GDM1 (cell line): ENCODE data around the gene CITED4.
A peak's percentile ranks its signal among the peaks of the same experiment; 100 is the strongest.
"Not testable (repeated sequence)": the region's sequence is repeated elsewhere in the genome, so short reads cannot be mapped to it uniquely, and the experiment has no call there.

Experiments
- DNase-seq: peaks from one replicate; lab custom pipeline; 2025; lab: John Stamatoyannopoulos, UW

The CITED4 gene, protein sequence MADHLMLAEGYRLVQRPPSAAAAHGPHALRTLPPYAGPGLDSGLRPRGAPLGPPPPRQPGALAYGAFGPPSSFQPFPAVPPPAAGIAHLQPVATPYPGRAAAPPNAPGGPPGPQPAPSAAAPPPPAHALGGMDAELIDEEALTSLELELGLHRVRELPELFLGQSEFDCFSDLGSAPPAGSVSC

DNA sequence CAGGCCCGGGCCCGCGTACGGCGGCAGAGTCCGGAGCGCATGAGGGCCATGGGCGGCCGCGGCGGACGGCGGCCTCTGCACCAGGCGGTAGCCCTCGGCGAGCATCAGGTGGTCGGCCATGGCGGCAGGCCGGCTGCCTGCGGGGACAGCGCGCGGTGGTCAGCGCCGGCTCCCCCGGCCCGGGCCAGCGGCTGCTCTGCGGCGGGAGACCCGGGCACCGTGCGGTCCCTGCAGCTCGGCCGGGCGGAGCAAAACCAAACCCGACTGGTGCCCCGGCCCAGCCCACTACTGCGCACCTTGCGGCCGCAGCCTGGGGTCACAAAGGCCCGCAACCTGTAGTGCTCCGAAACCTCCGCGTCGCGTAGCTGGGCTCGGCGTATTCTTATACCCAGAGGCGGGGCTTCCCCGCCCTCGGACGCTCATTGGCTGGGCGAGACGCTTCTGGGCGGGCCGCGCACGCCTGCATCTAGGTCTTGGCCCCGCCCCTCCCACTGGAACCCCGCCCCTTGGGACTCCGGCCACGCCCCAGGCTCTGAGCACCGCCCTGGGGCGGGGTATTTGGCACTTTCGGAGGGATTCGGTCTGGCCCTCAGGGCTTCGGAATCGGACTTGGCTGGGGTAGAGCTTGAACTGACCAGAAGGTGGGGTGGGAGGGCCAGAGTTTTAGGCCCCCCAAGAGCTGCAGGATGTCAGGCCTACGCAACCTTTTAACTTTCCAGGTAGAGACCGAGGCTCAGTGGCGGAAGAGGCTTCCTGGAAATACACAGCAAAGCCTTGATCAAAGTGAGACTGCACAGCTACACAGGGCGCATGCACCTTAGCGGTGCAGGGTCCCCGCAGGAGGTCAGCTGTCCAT, at the start of gene CITED4:
Gene CITED4 (minus strand): TSS at position 356 of the 856 bp plus-strand sequence. CDS start 236 bp downstream, at position 120.
- DNase-seq = peak; percentile 86

DNA sequence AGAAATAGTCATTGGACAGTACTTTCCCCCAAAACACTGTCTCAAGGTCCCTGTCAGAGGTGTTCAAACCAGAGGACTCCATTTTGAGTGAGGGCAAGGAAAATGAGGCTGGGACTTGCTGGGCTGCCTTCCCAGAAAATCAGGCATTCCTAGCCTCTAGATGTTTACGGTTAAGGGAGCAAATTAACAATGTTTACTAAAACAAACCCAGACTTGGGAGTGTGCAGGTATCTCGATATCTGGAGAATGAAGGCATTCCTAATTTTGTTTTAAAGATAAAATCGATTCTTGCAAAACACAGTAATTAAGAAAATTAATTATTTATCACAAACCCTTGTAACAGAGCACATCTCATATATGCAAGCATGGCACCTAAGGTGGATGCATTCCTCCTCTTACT, 48.9 kb upstream of the CITED4 start:
- DNase-seq = no peak

DNA sequence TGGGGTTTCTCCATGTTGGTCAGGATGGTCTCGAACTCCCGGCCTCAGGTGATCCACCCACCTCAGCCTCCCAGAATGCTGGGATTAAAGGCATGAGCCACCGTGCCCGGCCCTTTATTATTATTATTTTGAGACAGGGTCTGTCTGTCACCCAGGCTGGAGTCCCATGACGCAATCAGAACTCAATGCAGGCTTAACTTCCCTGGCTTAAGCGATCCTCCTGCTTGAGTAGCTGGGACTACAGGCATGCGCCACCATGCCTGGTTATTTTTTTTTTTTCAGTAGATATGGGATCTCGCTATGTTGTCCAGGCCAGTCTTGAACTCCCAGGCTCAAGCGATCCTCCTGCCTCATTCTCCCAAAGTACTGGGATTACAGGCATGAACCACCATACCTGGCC, 47.1 kb upstream of the CITED4 start:
- no peak for DNase-seq

DNA sequence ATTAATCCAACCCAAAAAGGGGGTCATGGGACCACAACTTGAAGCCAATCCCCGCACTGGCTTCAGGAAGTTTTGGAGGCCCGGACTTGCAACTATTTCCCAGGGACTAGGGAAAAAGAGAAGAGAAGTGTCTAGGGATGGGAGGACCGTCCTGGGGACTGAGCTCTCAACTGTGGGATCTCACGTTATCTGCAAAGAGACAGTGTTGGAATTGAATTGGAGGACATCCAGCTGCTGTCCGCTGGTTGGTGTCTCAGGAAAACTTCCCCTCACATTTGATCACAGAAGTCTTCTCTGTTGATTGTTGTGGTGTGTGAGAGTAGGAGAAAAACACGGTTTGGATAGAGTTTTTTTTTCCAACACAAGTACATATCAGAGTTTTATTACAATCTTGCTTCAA, 46.2 kb upstream of the CITED4 start:
- DNase-seq = no peak

DNA sequence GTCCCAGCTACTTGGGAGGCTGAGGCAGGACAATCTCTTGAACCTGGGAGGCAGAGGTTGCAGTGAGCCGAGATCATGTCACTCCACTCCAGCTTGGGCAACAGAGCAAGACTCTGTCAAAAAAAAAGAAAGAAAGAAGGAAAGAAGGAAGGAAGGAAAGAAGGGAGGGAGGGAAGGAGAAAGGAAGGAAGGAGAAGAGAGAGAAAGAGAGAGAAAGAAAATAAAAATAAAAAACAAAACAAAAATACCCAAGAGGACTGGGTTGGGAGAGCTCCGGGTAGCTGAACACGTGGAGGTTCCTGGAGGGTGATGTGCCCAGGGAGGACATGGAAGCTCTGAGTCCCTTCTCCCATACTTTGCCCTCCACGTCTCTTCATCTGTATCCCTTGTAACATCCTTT, 45.7 kb upstream of the CITED4 start:
- DNase-seq = no peak

DNA sequence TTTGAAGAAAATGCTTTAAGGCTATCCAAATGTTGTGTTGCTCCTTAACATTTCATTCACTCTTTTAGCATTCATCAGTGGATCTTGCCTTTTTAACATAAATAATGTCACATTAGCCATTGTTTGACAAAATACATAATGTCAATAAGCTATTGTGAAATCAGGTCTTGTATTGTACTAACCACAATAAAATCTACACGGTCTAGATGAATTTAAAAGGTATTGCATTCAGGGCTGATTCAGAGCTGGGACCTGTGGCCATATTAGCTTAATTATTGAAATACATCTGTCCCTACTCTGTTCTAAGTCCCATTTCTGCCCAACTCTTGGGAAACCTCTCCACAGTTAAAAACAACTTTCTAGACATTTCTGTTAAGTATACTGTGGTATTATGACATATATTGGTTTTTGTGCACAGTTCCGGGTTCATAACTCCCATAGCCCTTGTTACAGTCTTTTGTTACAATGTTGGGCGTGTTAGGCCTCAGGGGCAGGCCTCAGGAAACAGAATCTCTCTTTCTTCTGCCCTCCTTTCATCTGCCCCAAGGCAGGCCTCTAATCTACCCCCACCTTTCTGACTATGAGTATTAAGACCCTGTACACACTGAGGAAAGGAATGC, 44.7 kb upstream of the CITED4 start:
- DNase-seq = no peak

DNA sequence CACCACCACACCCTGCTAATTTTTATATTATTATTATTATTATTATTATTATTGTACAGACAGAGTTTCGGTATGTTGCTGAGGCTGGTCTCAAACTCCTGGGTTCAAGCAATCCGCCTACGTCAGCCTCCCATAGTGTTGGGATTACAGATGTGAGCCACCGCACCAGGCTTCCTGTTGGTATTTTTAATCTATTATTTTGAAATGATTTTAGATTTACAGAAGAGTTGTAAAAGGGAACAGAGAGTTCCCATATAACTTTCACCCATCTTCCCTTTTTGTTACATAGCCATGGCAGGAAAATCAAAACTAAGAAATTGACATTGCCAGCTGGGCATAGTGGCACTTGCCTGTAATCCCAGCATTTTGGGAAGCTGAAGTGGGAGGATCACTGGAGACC, 42.9 kb upstream of the CITED4 start:
- no peak for DNase-seq

DNA sequence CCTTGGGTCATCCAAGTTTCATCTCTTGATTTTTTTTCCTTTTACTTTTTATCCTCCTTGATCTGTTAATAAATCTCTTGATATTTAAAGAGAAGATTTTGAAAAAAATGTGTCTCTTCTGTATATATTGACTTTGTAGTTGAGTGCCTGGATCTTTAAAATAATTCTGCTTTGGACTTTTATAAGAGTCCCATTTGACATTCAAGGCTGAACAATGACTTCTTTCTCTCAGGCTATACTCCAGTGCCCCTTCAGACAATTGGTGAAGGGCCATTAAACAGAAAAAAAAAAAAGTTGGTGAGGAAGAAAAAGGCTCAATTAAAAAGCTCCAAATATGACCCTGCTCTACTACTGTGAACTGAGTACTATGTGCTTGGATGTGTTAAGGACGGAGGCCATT, 40.9 kb upstream of the CITED4 start:
- DNase-seq = no peak

DNA sequence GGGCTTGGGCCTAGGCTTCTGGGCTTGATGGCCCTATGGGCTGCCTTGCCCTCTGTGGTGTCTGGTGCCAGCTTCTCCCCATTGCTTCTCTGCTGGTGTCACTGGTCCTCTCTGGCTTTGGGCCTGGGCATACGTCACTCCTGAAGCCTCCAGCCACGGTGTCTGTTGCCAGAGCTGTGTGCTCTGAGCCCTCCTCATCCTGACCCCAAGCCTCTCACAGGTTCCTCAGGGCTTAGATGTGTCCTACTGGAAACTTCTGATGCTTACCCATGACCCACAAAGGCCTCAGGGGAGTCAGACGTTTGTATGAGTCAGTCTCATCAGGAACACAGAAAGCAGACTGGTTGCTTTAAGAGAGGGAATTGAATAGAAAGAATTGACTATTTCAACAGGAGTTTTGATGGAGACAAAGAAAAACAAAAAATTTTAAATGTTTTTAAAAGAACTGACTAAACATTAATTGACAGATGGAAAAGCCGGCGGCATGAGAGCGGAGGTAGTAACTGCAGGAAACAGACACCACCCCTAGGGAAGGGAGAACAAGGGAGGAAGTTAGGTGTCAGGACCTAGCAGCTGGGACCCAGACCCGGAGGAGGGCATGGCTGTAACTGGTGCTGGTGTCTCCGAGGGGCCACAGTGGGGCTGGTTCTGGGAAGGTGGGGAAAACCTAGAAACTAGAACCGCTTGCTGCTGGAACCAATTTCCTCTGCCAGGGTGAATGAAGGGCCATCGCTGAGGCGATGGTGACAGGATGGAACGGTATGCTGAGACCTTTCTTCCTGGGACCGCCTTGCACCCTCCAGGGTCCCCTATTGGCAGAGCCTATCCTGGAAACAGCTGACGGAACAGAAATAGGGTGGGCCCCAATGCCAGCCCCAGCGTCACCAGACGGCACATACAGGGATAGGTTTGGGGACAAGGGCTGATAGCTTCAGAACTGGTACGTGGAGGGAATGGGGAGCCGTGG, 40.0 kb upstream of the CITED4 start:
- no peak for DNase-seq

DNA sequence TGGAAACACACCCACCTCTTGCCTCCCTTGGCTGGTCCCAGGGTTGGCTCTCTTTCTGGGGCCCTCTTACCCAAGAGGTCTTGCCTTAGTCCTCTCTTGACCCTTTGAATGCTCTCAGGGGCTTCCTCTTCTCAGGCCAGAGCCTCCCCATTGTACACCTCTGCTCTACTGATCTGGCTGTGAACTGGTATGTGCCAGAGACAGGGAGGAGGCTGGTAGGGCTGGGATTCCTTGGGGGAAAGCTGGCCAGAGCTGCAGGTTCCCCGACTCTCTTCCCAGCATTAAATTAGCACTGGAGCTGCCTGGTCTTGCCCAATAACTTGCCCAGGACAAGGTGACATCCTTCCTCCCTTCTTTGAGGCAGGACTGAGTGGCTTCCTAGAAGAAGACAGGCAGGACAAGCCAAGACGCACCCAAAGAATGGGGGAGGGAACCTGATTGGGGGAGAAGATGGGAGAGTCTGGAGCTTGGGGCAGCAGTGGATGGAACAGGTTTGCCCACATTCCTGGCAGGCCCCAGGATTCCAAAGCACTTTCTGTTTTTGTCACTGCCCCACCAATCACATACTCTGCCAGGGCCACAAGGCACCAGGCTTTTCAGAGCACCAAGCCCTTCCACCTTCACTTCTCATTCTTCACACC, 37.2 kb upstream of the CITED4 start:
- DNase-seq = no peak

DNA sequence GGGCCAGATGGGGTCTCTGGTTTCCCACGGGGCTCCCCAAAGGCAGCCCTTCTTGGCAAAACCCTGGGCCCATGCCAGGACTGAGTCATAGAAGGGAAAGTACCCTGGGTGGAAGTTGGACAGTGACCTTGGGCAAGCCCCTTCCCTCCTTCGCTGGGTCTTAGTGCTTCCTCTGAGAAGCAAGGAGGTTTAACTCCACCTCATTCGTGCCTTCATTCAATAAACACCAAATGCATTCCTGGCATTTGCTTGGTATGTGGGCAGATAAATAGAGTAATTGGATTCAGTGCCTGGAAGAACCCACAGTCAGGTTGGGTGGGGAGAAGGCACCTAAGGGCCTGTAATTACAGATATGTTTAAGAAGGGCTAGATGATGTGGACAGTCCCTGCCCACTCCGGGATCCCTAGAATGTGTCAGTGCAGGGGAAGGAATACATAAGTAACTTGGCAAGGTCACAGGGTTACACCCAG, 36.3 kb upstream of the CITED4 start:
- DNase-seq = no peak

DNA sequence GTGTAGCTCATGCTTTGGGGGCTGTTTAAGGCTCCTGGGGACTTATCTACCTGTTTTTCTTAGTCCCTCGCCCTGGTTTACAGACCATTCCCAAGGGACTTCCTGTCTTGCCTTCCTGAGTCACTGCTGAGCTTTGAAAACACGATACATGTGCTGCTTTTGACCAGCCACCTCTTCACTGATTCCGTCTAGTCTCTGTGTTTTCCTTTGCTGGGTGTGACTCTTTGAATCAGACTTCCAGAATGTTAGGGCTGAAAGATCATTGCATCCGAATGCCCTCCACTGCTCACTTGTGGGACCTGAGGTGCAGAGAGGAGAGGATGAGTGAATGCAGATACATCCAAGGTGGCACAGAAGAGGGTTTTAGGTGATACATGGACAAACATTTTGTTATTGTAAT, 35.4 kb upstream of the CITED4 start:
- no peak for DNase-seq

DNA sequence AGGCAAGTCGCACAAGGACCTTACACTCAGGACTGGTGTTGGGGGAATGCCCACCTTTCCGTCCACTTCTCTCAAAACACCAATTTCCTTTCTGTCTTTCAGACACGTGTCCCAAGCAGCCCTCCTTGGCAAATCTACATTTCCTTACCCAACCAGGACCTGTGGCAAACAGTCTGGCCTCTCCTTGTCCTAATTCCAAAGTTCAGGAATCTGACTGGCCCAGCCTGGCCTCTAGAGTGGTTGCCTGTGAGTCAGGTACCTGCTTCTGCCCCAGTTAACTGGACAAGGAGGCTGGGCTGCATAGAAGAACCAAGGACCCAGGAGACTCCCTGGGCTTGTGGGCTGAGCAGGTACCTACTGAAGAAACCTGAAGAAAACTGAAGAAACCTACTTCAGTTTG, 34.3 kb upstream of the CITED4 start:
- DNase-seq = no peak

DNA sequence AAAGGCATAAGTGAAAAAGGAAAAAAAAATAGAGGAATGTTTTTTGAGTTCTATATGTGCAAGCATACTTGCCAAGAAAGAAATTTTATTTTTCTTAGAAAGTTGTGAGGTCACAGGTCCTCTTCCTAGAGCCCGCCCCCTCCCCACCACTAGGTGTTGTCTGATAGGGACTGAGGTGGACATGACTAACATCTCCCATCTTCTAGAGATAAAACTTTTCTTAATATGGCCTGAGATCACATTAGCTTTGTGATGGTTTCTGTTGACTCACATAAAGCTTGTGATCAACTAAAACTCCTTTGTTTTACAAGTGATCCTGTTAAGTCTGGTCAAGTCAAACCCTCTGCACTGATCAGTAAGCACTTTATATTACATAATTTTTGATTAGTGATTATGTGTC, 33.4 kb upstream of the CITED4 start:
- DNase-seq = no peak

DNA sequence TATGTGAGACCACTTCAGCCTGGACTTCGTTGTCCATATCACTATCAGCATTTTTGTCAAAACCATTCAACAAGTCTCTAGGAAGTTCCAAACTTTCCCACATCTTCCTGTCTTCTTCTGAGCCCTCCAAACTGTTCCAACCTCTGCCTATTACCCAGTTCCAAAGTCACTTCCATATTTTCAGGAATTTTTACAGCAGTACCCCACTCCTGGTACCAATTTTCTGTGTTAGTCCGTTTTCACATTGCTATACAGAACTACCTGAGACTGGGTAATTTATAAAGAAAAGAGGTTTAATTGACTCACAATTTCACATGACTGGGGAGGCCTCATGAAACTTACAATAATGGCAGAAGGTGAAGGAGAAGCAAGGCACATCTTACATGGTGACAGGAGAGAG, 32.7 kb upstream of the CITED4 start:
- DNase-seq = not testable (repeated sequence)

DNA sequence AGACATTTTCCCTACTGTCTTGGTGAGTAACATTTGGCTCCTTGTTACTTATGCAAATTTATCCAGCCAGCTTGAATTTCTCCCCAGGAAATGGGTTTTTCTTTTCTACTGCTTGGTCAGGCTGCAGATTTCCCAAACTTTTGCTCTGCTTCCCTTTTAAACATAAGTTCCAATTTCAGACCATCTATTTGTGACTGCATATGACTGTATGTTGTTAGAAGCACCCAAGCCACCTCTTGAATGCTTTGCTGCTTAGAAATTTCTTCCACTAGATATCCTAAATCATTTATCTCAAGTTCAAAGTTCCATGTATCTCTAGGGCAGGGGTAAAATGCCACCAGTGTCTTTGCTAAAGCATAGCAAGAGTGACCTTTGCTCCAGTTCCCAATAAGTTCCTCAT, 32.3 kb upstream of the CITED4 start:
- no peak for DNase-seq

DNA sequence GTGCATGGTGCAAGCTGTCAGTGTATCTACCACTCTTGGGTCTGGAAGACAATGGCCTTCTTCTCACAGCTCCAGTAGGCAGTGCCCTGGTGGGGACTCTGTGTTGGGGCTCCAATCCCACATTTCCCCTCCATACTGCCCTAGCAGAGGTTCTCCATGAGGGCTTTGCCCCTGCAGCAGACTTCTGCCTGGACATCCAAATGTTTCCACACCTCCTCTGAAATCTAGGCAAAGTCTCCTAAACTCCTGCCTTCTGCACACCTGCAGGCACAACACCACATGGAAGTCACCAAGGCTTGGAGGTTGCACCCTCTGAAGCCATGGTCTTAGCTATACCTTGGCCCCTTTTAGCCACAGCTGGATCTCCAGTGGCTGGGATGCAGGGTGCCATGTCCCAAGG, 31.8 kb upstream of the CITED4 start:
- no peak for DNase-seq

DNA sequence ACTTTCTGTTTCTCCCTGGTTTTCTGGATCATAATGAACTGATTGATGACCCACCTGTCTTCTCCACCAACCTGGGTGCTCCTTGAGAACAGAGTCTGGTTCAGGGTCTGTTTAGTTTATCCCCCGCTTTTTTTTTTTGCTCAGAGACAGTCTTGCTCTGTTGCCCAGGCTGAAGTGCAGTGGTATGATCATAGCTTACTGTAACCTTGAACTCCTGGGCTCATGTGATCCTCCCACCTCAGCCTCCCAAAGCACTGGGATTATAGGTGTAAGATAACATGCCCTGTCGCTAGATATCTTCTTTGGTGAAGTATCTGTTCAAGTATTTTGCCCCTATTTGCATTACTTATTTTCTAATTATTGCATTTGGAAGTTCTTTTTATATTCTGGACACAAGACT, 30.2 kb upstream of the CITED4 start:
- DNase-seq = no peak

DNA sequence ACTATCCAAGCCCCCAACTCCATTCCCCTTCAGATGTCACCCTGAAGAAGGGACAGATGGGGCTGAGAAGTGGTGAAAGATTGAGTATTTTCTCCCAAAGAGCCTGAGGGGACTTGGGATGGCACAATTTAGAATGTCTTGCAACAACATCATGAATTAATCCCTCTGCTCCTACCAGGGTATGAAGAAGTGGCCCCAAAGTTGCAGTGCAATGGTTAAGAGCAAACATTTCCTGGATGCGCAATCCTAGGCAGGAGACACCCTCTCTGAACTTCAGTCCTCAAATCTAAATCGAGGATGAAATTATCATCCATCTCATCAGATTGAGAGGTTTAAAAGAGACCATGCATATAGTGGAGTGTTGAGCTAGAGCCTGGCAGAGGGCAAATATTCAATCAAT, 28.6 kb upstream of the CITED4 start:
- DNase-seq = no peak

DNA sequence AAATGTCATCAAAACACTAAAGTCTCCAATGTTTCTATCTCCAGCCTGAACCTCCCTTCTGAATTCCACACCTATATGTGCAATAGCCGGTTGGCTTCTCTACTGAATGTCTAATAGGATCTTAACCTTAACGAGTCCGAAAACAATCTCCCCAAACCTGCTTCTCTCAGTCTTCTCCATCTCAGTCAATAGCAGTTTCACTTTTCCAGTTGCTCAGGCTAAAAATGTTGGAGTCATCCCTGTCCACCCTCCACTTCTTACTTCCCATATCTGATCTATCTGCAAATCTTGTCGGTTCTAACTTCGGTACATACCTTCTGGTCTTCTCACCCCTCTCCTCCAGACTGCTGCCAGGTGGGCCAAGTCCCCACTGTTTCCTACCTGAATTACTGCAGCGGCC, 25.5 kb upstream of the CITED4 start:
- no peak for DNase-seq

DNA sequence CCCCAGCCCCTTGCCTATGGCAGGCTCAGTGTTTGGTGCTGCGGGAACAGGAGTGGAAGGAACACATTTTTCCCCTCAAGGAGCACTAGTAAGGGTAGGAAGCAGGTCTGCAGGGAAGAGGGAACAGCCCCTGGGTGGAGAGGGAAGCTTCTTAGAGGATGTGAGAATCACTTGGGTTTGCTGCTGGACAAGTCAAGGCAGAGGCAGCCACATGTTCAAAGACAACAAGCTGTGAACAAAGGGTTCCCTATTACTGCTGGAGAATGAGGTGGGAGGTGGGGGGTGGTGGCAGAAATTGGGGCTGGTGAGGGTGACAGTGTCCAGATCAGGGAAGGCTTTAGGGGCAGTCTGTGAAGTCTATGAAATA, 24.8 kb upstream of the CITED4 start:
- no peak for DNase-seq
